Measurements from ENCODE around the gene LRRC38.

DNA sequence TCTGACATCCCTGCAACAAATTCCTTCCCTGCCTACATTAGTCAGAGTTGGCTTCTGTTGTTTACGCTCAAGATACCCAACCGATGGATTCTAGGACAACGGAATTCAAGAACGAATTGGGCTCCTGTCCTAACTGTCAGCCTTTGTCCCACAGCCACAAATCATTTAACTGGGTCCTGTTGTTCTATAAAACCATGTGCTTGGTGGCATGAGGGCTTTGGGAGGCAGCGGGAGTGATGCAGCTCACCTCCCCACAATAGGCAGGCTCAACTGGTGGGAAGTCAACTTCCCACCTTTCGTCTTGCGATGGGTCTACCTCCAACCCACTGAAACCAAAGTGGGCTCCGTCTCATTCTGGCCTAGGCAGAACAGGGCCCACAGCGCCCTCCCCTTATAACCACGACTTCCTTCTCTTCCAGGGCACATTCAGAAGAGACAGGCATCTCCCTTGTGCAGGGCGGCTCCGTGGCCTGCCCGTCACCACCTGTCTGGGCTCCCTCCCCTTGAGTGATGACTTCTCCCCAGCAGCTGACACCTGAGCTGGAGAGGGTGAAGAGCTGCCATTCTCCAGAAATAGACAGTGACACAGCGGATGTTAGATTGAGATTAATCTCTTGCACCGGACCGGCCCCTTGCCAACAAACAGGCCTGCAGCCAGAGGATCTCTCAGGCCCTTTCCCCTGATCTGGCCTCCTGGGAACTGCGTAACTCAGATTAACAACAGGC lies 26.5 kb downstream of the LRRC38 start:
- TF ChIP-seq CTCF (IDR thresholded peaks at IDR 0.05; ENCODE audit: low read length) = no peak
- no peak for TF ChIP-seq EZH2 (IDR thresholded peaks at IDR 0.05; ENCODE audit: borderline replicate concordance, low read length)

Data from OCI-LY1 (cell line).